ENCODE data around the gene CCDC88C.
A peak's percentile ranks its signal among the peaks of the same experiment; 100 is the strongest.

Gene CCDC88C

DNA sequence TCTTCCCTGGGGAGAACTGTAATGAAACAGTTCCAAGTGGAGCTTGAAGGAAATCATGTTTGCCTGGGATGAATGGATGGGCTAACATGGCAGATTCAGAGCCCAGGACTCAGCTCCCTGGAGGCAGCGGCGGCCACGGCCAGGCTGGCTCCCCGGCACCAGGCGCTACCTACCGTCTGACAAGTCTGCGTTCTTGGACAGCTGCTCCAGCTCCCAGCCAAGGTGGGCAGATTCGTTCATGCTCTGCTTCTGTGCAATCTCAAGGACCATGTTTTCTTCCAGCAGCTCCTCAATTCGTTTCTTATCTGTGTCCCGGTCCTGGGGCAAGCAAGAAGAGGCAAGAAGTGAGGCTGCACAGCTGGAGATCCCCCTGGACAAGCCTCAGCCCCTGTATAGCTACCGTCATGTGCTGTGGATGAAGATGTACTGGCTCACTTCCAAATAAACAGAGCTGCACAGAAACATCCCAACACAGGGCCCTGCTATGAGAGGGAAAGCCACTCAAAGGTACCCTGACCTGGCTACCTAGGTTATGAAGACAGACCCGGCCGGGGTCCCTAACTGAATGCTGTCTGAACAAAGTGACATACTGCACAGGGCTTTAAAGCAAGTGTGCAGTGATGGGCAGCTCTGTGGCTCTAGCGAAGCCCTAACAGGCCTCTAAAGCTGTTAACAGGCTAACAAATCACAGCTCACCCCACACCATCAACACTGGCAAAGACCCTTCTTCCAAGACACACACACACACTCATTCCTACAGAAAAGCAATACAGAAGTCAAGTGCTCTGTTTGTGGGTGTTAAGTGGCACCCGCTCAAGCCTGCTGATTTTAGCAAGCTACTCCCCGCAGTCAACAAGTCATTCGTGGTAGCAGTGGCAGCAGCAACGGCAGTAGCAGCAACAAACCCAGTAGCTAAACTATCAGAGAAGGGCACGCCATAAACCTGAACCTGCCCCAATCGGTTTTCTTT, 92.7 kb downstream of the CCDC88C start:
- Histone ChIP-seq H3K36me3 (ENCODE audit: low read depth) (peaks cover 45% of the 10 kb centered on the region), H3K4me3 (ENCODE audit: severe bottlenecking) (no peak overlapping the region), H3K4me1 (ENCODE audit: insufficient read depth, poor library complexity, severe bottlenecking) (no peaks in the 10 kb centered on the region), H3K27ac (ENCODE audit: poor library complexity, severe bottlenecking) (no peak overlapping the region), H3K27me3 (ENCODE audit: insufficient read depth, poor library complexity, severe bottlenecking) (no peaks in the 10 kb centered on the region), H3K9me3 (ENCODE audit: severe bottlenecking) (no peaks in the 10 kb centered on the region)
- ATAC-seq (ENCODE audit: low read depth) (no peak), DNase-seq (ENCODE audit: low spot score) (no peak)
- TF ChIP-seq, protein P1, sequence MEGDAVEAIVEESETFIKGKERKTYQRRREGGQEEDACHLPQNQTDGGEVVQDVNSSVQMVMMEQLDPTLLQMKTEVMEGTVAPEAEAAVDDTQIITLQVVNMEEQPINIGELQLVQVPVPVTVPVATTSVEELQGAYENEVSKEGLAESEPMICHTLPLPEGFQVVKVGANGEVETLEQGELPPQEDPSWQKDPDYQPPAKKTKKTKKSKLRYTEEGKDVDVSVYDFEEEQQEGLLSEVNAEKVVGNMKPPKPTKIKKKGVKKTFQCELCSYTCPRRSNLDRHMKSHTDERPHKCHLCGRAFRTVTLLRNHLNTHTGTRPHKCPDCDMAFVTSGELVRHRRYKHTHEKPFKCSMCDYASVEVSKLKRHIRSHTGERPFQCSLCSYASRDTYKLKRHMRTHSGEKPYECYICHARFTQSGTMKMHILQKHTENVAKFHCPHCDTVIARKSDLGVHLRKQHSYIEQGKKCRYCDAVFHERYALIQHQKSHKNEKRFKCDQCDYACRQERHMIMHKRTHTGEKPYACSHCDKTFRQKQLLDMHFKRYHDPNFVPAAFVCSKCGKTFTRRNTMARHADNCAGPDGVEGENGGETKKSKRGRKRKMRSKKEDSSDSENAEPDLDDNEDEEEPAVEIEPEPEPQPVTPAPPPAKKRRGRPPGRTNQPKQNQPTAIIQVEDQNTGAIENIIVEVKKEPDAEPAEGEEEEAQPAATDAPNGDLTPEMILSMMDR (IDR thresholded peaks at IDR 0.05; ENCODE audit: poor library complexity, severe bottlenecking) = no peak

DNA sequence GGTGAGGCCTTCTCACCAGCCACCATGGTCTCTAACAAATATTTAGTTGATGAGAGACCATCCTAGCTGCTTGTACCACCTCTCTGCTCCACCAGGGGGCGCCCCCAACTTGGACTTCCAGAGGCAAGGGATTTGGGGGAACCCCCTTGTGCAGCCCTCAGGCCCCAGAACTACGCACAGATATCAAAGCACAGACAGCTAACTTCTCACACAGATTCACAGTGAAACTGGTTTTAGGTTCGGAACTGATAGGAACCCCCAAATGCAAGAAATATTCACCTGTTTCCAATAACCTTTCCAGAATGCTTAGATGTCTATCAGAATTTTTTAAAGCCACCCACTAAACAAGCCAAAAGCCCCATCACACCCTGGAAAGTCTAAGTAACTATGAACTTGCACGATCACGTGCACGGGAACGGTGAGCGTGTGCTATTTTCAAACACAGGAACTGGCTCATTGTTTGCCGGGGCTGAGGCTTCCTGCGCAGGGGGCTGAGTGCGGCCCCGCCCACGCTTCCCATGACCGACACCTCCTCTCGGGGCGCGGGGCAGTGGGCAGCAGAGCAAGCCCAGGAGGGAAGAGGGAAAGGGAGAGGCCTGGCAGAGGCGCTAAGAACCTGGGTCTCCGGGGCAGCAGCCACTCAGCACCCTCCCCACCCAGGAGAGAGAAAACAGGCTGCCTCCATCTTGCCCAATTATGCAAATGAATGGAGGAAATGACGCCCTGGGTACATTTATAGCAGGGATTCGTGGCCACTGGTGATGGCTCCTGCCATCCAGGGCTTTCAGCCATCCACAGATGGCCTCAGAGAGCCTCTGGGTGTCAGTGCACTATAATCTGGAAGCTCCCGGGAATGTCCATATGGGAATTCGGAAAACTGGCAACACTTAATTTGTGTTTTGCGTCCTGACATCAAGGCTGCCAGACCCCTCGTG, 93.7 kb downstream of the CCDC88C start:
- Histone ChIP-seq H3K4me1 (ENCODE audit: insufficient read depth, poor library complexity, severe bottlenecking) (no peaks in the 10 kb centered on the region), H3K9me3 (ENCODE audit: severe bottlenecking) (no peaks in the 10 kb centered on the region), H3K4me3 (ENCODE audit: severe bottlenecking) (no peak overlapping the region), H3K36me3 (ENCODE audit: low read depth) (peaks cover 45% of the 10 kb centered on the region), H3K27me3 (ENCODE audit: insufficient read depth, poor library complexity, severe bottlenecking) (no peaks in the 10 kb centered on the region), H3K27ac (ENCODE audit: poor library complexity, severe bottlenecking) (no peak overlapping the region)
- TF ChIP-seq, protein P1 (IDR thresholded peaks at IDR 0.05; ENCODE audit: poor library complexity, severe bottlenecking) = peak; percentile 99
- ATAC-seq (ENCODE audit: low read depth) = peak; percentile 69
- DNase-seq (ENCODE audit: low spot score) = no peak

DNA sequence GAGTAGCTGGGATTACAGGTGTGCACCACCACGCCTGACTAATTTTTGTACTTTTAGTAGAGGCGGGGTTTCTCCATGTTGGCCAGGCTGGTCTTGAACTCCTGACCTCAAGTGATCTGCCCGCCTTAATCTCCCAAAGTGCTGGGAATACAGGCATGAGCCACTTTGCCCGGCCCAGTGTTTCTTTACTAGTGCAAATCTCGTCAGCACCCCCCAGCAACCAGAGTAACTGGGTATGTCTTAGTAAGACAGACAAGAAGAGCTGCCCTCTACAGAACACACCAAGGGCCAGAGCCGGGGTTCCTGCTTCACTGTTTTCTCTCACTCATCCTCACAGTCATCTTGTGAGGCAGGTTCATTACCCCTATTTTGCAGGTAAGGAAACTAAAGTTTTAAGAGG, 94.6 kb downstream of the CCDC88C start:
- TF ChIP-seq, protein P1 (IDR thresholded peaks at IDR 0.05; ENCODE audit: poor library complexity, severe bottlenecking) = no peak
- H3K27ac ChIP-seq (ENCODE audit: poor library complexity, severe bottlenecking) = no peak overlapping the region
- ATAC-seq (ENCODE audit: low read depth) (no peak), DNase-seq (ENCODE audit: low spot score) (no peak)
- H3K27me3 ChIP-seq (ENCODE audit: insufficient read depth, poor library complexity, severe bottlenecking) = no peaks in the 10 kb centered on the region
- H3K36me3 ChIP-seq (ENCODE audit: low read depth) = peaks cover 45% of the 10 kb centered on the region
- H3K4me3 ChIP-seq (ENCODE audit: severe bottlenecking) = no peak overlapping the region
- H3K4me1 ChIP-seq (ENCODE audit: insufficient read depth, poor library complexity, severe bottlenecking) = peaks cover under 1% of the 10 kb centered on the region
- no peaks in the 10 kb centered on the region for H3K9me3 ChIP-seq (ENCODE audit: severe bottlenecking)

DNA sequence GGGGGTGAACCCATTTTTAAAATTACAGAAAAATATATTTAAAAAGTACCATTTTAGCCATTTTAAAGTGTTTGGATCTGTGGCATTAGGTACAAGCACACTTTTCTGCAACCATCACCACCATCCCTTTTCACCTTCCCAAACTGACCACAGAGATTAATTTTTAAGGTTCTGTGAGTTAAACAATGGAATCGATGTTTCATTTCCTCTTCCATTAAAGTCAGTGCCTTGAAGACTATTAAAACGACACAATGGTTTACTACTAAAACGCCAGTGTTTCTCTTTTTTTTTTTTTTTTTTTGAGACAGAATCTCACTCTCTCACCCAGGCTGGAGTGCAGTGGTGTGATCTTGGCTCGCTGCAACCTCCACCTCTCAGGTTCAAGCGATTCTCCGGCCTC, 95.0 kb downstream of the CCDC88C start:
- TF ChIP-seq, protein P1 (IDR thresholded peaks at IDR 0.05; ENCODE audit: poor library complexity, severe bottlenecking) = no peak
- Histone ChIP-seq H3K36me3 (ENCODE audit: low read depth) (peaks cover 45% of the 10 kb centered on the region), H3K27me3 (ENCODE audit: insufficient read depth, poor library complexity, severe bottlenecking) (no peaks in the 10 kb centered on the region), H3K4me3 (ENCODE audit: severe bottlenecking) (no peak overlapping the region), H3K9me3 (ENCODE audit: severe bottlenecking) (no peaks in the 10 kb centered on the region), H3K4me1 (ENCODE audit: insufficient read depth, poor library complexity, severe bottlenecking) (peaks cover 5% of the 10 kb centered on the region), H3K27ac (ENCODE audit: poor library complexity, severe bottlenecking) (no peak overlapping the region)
- ATAC-seq (ENCODE audit: low read depth) = no peak
- DNase-seq (ENCODE audit: low spot score) = no peak

Data from RWPE2 (cell line).